ENCODE measurements around the gene VWCE. TPM values are rescaled to one million over a fixed set of nuclear protein-coding genes. Genes with fewer than 3 reads are reported as not detected.

The VWCE gene
- total RNA-seq, 3 donors from 2014 or later, result 0.88 to 3.2 (median 2.6) TPM

GRCh38 chr11:61309141-61309540 lies 14.0 kb upstream of the VWCE start:
- intact Hi-C loops (cut with DNase I; ENCODE audit: low total_unique reads), result no loop called here
- H3K4me3 ChIP-seq, result no peak overlapping the region
- no peaks in the 10 kb centered on the region for H3K27me3 ChIP-seq
- DNase-seq (ENCODE audit: low spot score in 2 of 2), result no peak
- H3K27ac ChIP-seq, result no peak overlapping the region
- peaks cover 30% of the 10 kb centered on the region for H3K36me3 ChIP-seq
- no peaks in the 10 kb centered on the region for H3K4me1 ChIP-seq
- no peaks in the 10 kb centered on the region for H3K9me3 ChIP-seq
- TF ChIP-seq POLR2A (IDR thresholded peaks at IDR 0.05), result no peak
- no peak for TF ChIP-seq POLR2AphosphoS5 (IDR thresholded peaks at IDR 0.05)
- TF ChIP-seq CTCF (IDR thresholded peaks at IDR 0.05), result no peak

- Histone ChIP-seq H3K36me3 (peaks cover 30% of the 10 kb centered on the region), H3K27ac (no peak overlapping the region), H3K4me1 (no peaks in the 10 kb centered on the region), H3K4me3 (no peak overlapping the region), H3K9me3 (no peaks in the 10 kb centered on the region), H3K27me3 (no peaks in the 10 kb centered on the region)
- TF ChIP-seq POLR2AphosphoS5 (IDR thresholded peaks at IDR 0.05), result no peak
- no peak for DNase-seq (ENCODE audit: low spot score in 2 of 2)
- intact Hi-C loops (cut with DNase I; ENCODE audit: low total_unique reads), result no loop called here
These were observed 12.2 kb upstream of the VWCE start for GRCh38 chr11:61307354-61307753.

GRCh38 chr11:61306221-61306620 lies 11.1 kb upstream of the VWCE start:
- DNase-seq (ENCODE audit: low spot score in 2 of 2), result no peak
- no peaks in the 10 kb centered on the region for H3K4me1 ChIP-seq
- no peak overlapping the region for H3K27ac ChIP-seq
- H3K4me3 ChIP-seq, result no peak overlapping the region
- H3K36me3 ChIP-seq, result peaks cover 19% of the 10 kb centered on the region
- H3K27me3 ChIP-seq, result no peaks in the 10 kb centered on the region
- TF ChIP-seq POLR2AphosphoS5 (IDR thresholded peaks at IDR 0.05) (no peak), CTCF (IDR thresholded peaks at IDR 0.05) (no peak), POLR2A (IDR thresholded peaks at IDR 0.05) (no peak)
- no peaks in the 10 kb centered on the region for H3K9me3 ChIP-seq
- intact Hi-C loops (cut with DNase I; ENCODE audit: low total_unique reads), result no loop called here

- H3K36me3 ChIP-seq, result peaks cover 24% of the 10 kb centered on the region
- DNase-seq (ENCODE audit: low spot score in 2 of 2), result no peak
- H3K4me3 ChIP-seq, result no peak overlapping the region
- no peak overlapping the region for H3K27ac ChIP-seq
- H3K4me1 ChIP-seq, result no peaks in the 10 kb centered on the region
- no peaks in the 10 kb centered on the region for H3K9me3 ChIP-seq
- TF ChIP-seq POLR2A (IDR thresholded peaks at IDR 0.05), result no peak
- TF ChIP-seq CTCF (IDR thresholded peaks at IDR 0.05), result no peak
- no peak for TF ChIP-seq POLR2AphosphoS5 (IDR thresholded peaks at IDR 0.05)
- H3K27me3 ChIP-seq, result no peaks in the 10 kb centered on the region
- intact Hi-C loops (cut with DNase I; ENCODE audit: low total_unique reads), result no loop called here
These were observed 10.3 kb upstream of the VWCE start for GRCh38 chr11:61305417-61305816.

- peaks cover 23% of the 10 kb centered on the region for H3K36me3 ChIP-seq
- no peaks in the 10 kb centered on the region for H3K4me1 ChIP-seq
- no peak overlapping the region for H3K4me3 ChIP-seq
- no peak overlapping the region for H3K27ac ChIP-seq
- DNase-seq (ENCODE audit: low spot score in 2 of 2), result no peak
- TF ChIP-seq POLR2AphosphoS5 (IDR thresholded peaks at IDR 0.05) (no peak), POLR2A (IDR thresholded peaks at IDR 0.05) (no peak), CTCF (IDR thresholded peaks at IDR 0.05) (no peak)
- H3K27me3 ChIP-seq, result no peaks in the 10 kb centered on the region
- intact Hi-C loops (cut with DNase I; ENCODE audit: low total_unique reads), result no loop called here
- H3K9me3 ChIP-seq, result no peaks in the 10 kb centered on the region
These were observed 8.6 kb upstream of the VWCE start for GRCh38 chr11:61303725-61304124.

- intact Hi-C loops (cut with DNase I; ENCODE audit: low total_unique reads), result no loop called here
- DNase-seq (ENCODE audit: low spot score in 2 of 2), result no peak
- H3K9me3 ChIP-seq, result no peaks in the 10 kb centered on the region
- no peak overlapping the region for H3K4me3 ChIP-seq
- H3K4me1 ChIP-seq, result peaks cover 0 to under 1% of the 10 kb centered on the region in 2 donors
- no peaks in the 10 kb centered on the region for H3K27me3 ChIP-seq
- H3K36me3 ChIP-seq, result peaks cover 13% of the 10 kb centered on the region
- TF ChIP-seq POLR2A (IDR thresholded peaks at IDR 0.05) (no peak), CTCF (IDR thresholded peaks at IDR 0.05) (no peak), POLR2AphosphoS5 (IDR thresholded peaks at IDR 0.05) (no peak)
- H3K27ac ChIP-seq, result no peak overlapping the region
These were observed 7.4 kb upstream of the VWCE start for GRCh38 chr11:61302550-61302949.
